Measurements from ENCODE around the gene AEBP1.

GRCh38 chr7:44112997-44113763 is 9.0 kb downstream of the AEBP1 start:
- TF ChIP-seq CTCF (conservative IDR thresholded peaks at IDR 0.05; ENCODE audit: low read length) (no peak), EZH2phosphoT487 (IDR thresholded peaks at IDR 0.05; ENCODE audit: borderline replicate concordance, low read depth, low read length) (no peak)

All from OCI-LY7 (cell line).